ENCODE data around the gene CTNNBL1. TPM values are rescaled to one million over a fixed set of nuclear protein-coding genes. Genes with fewer than 3 reads are reported as not detected.

CTNNBL1 gene
- polyA plus RNA-seq, 1 of the 3 experiments (the other 2 are of a cell fraction): 29.5 TPM

GRCh38 chr20:37896932-37897548 lies 203.2 kb downstream of the CTNNBL1 start:
- Histone ChIP-seq H2AFZ (ENCODE audit: low read depth) (no peak overlapping the region), H3F3A (replicated peaks; ENCODE audit: insufficient read depth) (no peaks in the 10 kb centered on the region), H3K36me3 (replicated peaks in 1 of 2; ENCODE audit: control insufficient read depth in 1 of 2, insufficient read depth in 2 of 2, low read length in 1 of 2) (no peaks in the 10 kb centered on the region), H3K27ac (ENCODE audit: low read depth in 2 of 2, low read length in 1 of 2) (no peak overlapping the region), H3K4me2 (no peak overlapping the region), H3K9me3 (no peaks in the 10 kb centered on the region), H3K27me3 (ENCODE audit: insufficient read depth) (no peaks in the 10 kb centered on the region), H3K79me2 (ENCODE audit: insufficient read depth) (no peaks in the 10 kb centered on the region), H3K9me2 (no peaks in the 10 kb centered on the region), H3K4me3 (ENCODE audit: low read depth in 2 of 2, low read length in 1 of 2) (no peak overlapping the region; a peak in 1 of 4 replicates), H4K20me1 (ENCODE audit: insufficient read depth) (no peaks in the 10 kb centered on the region), H3K9ac (no peak overlapping the region), H3K4me1 (ENCODE audit: control insufficient read depth in 1 of 2, insufficient read depth in 2 of 2, low read depth in 1 of 2, low read length in 1 of 2) (peaks cover 4 to 12% of the 10 kb centered on the region in 2 experiments; a peak in 2 of 4 replicates)
- POLR2A ChIA-PET: no interaction called here
- 85% methylated on average over 9 of the region's 12 CpGs for WGBS (ENCODE audit: low lambda C conversion rate)
- CTCF ChIA-PET: interaction anchor here (1.5 to 3.6 kb wide), 4 partner anchors 10 to 332 kb away, joined by 3 to 43 read pairs (median 14); no protein-coding TSS in a partner anchor
- DNase-seq: peak; percentile 76
- TF ChIP-seq RAD21 (IDR thresholded peaks at IDR 0.05; ENCODE audit: low read length) (peak; percentile 71), SMC3 (IDR thresholded peaks at IDR 0.05; ENCODE audit: low read depth, low read length) (peak; percentile 42; the same call in 1 of the 2 replicates), CTCF (IDR thresholded peaks at IDR 0.05) (peak; percentile 23), NRF1 (IDR thresholded peaks at IDR 0.05; ENCODE audit: low read depth, low read length) (no peak), USF2 (IDR thresholded peaks at IDR 0.05; ENCODE audit: borderline replicate concordance, low read depth, low read length) (no peak), NFIC (IDR thresholded peaks at IDR 0.05; ENCODE audit: borderline replicate concordance) (no peak), FOXM1 (IDR thresholded peaks at IDR 0.05; ENCODE audit: low read depth) (no peak), PBX3 (IDR thresholded peaks at IDR 0.05) (no peak), TEAD4 (IDR thresholded peaks at IDR 0.05; ENCODE audit: borderline replicate concordance, insufficient read depth) (no peak)

GRCh38 chr20:37898233-37899104 lies 204.6 kb downstream of the CTNNBL1 start:
- Histone ChIP-seq H3K9me3 (no peaks in the 10 kb centered on the region), H2AFZ (ENCODE audit: low read depth) (no peak overlapping the region), H3K27me3 (ENCODE audit: insufficient read depth) (no peaks in the 10 kb centered on the region), H3K9ac (no peak overlapping the region), H3K4me3 (ENCODE audit: low read depth in 2 of 2, low read length in 1 of 2) (no peak overlapping the region), H3K4me2 (no peak overlapping the region), H3K36me3 (replicated peaks in 1 of 2; ENCODE audit: control insufficient read depth in 1 of 2, insufficient read depth in 2 of 2, low read length in 1 of 2) (no peaks in the 10 kb centered on the region), H3K27ac (ENCODE audit: low read depth in 2 of 2, low read length in 1 of 2) (no peak overlapping the region), H3K9me2 (no peaks in the 10 kb centered on the region), H3K4me1 (ENCODE audit: control insufficient read depth in 1 of 2, insufficient read depth in 2 of 2, low read depth in 1 of 2, low read length in 1 of 2) (peaks cover 8 to 12% of the 10 kb centered on the region in 2 experiments; a peak in 2 of 4 replicates), H3F3A (replicated peaks; ENCODE audit: insufficient read depth) (no peaks in the 10 kb centered on the region), H3K79me2 (ENCODE audit: insufficient read depth) (no peaks in the 10 kb centered on the region), H4K20me1 (ENCODE audit: insufficient read depth) (no peaks in the 10 kb centered on the region)
- TF ChIP-seq FOSL2 (IDR thresholded peaks at IDR 0.05; ENCODE audit: borderline replicate concordance, low read depth) (peak; percentile 3; the same call in 1 of the 2 replicates), CTCF (IDR thresholded peaks at IDR 0.05) (no peak), ZBTB33 (IDR thresholded peaks at IDR 0.05; ENCODE audit: borderline replicate concordance, low read depth) (no peak), PBX3 (IDR thresholded peaks at IDR 0.05) (peak; percentile 49), TCF12 (IDR thresholded peaks at IDR 0.05) (no peak)
- DNase-seq: no peak
- 68% methylated on average over 10 of the region's 10 CpGs for WGBS (ENCODE audit: low lambda C conversion rate)
- POLR2A ChIA-PET: interaction anchor here (0.7 kb wide), 1 partner anchor 18 kb away, joined by 3 read pairs; no protein-coding TSS in a partner anchor
- CTCF ChIA-PET: interaction anchor here (0.5 to 3.6 kb wide), 14 partner anchors 11 to 340 kb away, joined by 3 to 43 read pairs (median 3); no protein-coding TSS in a partner anchor

Measured in SK-N-SH (cell line).